ENCODE results near the gene CLASP1.
A peak's percentile ranks its signal among the peaks of the same experiment; 100 is the strongest.
"Not testable (repeated sequence)": the region's sequence is repeated elsewhere in the genome, so short reads cannot be mapped to it uniquely, and the experiment has no call there.

CLASP1 gene

DNA sequence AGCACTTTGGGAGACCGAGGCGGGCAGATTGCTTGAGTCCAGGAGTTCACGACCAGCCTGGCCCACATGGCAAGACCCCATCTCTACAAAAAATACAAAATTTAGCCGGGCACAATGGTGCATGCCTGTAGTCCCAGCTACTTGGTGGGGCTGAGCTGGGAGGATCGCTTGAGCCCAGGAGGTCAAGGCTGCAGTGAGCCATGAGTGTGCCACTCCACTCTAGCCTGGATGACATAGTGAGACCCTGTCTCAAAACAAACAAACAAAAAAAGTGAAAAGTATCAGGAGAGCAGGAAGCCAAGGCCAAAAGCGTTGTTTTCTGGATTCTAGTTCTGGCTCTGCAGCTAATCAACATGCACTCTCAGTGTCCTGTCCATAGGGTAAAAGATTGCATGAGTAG lies 10.7 kb upstream of the CLASP1 start:
- no peak for DNase-seq

DNA sequence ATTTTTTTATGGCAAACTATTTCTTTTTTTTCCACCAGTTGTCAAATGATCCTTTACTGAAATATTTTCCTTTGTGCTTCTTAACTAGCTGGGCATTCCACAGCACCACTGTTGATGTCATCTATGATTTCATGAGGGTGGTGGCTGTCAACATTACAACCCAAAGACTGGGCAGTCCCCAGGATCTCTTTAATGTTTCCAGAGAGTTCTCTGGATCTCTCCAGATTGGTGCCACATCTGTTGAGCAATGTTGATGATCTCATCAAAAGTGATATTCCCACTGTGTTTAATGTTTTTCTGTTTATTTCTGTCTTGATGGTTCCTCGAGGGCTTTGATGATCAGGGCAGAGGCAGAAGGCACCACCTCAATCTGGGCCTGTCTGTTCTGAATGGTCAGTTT lies 9.1 kb upstream of the CLASP1 start:
- not testable (repeated sequence) for DNase-seq

DNA sequence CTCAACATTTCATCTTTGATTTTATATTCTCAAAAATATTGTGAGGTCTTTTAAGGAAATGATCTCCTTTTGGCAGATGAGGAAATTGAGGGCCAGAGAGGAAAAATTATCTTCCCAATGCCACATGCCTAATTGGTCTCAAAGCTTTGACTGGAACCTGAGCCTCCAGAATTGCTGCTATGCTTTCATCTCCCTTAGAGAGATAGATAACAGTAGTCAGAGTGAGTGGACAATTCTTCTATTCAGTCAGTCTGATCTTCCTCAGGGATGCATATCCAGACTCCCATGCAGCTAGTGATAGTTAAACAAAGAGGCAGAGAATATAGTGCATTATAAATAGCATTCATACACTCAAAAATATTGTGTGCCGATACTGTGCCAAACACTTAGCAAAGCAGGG lies 3.8 kb upstream of the CLASP1 start:
- DNase-seq = no peak

DNA sequence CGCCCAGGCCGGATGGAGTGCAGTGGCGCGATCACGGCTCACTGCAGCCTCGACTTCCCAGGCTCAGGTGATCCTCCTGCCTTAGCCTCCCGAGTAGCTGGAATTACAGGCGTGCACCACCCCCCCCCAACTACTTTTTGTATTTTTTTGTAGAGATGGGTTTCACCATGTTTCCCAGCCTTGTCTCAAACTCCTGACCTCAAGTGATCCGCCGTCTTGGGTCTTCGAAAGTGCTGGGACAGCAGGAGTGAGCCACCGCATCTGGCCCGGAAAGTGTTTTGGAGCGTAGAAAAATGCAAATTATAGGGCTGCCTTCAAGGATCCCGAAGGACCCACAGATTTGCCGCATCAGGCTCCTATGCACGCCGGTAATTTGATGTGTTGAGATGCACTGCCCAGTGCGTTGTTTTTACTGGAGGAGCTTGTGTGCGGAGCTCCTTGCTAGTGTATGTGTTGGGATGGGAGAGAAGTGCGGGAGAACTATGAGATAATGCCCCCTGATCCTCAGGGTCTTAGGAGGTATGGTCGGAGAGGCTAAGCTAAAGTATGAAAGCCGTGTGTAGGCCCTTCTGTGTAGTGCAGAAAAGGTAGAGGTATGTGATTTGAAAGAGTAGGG lies 1.2 kb upstream of the CLASP1 start:
- no peak for DNase-seq

DNA sequence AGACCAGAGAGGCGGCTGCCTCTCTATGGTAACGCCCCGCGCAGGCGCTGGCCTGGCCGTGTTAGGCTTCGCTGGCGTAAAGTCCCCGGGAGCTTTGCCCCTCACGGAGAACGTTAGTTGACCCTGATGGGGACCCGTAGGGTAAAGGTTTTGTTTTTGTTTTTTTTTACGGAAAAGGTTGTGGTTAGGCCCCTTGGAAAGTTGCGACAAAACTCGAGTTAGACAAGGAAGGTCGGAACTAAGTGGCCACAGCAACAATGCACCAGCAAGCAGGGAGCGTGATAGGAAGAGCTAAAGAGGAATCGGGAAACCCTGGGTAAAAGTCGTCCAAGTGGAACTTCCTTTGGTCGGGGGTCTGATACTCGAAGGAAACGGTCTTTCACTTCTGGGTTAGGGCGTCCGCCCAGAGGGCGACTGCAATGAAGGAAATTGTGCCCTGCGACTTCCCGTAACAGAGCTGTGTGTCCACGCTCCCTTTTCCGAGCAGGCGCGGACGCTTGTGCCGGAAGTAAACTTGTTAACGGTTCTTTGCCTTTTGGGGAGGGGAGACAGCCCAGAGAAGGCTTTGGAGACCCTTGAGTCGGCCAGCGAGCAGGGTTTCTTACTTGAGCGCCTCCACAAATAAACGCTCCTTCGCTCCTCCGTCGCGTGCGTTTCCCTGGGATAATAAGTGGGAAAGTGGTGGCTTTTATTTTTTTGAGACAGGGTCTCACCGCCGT lies 493 bp upstream of the CLASP1 start:
- peak; percentile 95 for DNase-seq

DNA sequence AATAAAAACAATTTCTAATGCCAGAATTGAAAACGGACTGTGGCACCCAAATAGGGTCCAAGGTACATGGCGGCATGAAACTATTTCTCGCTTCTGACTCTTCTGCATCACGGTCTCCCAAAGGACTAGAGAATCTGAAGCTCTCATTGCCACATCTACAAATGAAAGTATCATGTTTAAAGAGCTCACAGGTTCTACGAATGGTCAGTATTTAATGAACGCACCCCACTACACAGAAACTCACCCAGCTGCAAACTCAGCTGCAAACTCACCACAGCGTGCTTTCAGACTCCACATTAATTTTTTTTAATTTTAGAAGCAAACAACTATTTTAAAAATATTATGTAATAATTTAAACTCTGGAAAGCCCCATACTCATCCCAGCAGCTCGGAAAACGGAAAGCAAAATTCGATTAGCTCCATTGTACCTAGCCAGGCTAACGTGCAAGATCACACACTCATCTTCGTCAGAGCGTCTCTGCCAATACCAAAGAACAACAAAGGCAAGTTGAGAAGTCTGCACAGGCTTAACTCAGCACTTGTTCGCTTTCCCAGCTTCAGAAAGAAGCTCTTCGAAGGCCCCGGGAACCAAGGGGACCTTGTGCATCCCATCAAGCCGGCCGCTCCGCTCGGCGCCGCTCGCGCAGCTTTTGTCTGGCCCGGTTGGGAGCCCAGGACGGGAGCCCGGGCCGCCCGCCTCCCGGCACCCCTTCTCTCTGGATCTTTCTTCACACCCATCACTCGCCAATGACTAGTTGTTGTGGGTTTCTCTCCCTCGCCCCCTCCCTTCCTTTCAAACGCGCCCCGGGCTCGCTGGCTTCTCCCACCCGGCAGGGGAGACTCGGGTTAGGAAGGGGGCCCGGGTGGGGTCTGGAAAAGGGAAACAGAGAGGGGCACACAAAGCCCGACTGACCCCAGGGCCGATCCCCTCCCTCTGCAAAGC lies 785 bp downstream of the CLASP1 start:
- no peak for DNase-seq

DNA sequence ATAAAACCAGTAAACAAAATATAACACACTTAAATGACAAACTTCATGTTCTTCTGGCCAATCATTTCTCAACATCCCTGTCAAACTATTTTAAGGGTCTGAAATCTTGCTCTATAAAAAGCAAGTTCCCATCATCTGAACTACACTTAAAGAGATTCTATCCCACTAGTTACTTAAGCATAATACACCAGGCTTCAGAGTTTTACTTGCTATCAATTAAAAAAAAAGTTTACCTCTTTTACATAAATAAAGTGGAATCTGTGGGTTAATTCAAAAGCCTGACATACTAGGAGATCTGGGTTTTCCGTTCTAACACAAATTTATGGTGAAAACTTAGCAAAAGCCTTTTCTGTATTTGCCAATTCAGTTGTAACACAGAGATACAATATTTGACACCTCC lies 1.9 kb downstream of the CLASP1 start:
- no peak for DNase-seq

DNA sequence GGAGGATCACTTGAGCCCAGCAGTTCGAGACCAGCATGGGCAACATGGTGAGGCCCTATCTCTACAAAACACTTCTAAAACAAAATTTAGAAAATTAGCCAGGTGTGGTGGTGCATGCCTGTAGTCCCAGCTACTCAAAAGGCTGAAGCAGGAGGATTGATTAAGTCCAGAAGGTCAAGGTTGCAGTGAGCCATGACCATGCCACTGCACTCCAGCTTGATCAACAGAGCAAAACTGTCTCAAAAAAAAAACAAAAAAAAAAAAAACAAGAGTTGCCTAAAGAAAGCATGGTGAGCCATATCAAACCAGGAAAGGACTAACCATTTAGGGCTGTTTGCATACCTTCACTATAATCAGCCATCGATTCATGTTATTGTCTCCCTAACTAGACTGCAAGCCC lies 4.5 kb downstream of the CLASP1 start:
- no peak for DNase-seq

DNA sequence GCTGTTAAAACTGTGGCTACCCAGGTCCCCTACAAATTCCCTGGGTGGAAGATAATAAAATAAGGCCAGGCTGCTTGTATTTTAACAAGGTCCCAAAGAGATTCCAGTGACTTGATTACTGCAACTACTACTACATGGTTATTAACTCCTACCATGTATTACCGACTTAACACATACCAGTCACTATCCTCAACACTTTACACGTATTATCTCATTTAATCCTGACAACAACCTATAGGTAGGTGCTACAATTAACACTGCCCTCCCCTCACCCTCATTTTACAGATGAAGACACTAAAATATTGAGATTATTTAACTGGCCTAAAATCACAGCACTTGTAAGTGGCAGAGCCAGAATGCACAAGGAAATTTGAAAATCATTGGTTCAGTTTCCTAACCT lies 5.4 kb downstream of the CLASP1 start:
- DNase-seq = no peak

DNA sequence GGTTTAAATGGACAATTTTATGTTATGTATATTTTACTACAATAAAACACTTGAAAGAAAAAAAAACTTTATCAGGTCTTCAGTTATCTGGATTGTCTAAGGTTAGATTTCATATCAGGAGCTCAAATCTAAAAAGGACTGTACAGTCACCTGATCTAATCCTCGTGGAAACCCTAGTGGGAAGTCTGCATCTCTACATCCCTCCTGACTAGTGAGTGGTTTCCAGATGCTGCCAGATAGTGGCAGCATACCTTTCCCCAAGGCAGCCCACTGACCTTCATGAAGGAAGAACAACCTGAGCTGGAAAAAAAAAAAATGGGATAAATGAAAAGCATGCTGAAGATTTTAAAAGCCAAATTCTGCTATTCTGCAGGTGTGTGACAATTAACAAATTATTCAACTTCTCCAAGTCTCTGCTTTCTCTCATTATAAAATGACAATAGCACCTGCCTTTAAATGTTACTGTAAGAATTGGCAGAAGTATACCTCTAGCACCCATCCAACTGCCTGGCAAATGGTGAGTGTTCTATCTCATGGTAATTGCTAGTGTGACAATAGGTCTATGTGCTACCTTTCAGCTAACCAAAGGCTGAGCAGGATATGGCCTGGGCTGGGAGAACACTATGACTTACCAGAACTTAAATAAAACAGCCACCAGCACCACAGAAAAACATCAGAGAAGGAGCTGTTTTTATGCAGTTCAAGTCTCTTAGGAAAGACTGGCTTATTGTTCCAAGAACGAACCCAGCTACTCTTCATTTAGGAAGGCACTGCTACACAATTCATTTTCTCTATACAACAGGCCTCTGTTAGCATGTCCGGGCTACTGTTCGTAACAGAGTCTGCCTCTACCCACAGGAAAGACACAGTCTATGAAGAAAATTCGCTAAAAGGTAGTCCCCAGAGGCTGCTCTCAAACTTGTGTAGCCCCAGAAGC lies 8.6 kb downstream of the CLASP1 start:
- DNase-seq = no peak

DNA sequence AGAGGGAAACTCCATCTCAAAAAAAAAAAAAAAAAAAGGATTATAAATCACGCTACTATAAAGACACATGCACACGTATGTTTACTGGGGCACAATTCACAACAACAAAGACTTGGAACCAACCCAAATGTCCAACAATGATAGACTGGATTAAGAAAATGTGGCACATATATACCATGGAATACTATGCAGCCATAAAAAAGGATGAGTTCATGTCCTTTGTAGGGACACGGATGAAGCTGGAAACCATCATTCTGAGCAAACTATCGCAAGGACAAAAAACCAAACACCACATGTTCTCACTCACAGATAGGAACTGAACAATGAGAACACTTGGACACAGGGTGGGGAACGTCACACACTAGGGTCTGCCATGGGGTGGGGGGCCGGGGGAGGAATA lies 9.4 kb downstream of the CLASP1 start:
- not testable (repeated sequence) for DNase-seq

DNA sequence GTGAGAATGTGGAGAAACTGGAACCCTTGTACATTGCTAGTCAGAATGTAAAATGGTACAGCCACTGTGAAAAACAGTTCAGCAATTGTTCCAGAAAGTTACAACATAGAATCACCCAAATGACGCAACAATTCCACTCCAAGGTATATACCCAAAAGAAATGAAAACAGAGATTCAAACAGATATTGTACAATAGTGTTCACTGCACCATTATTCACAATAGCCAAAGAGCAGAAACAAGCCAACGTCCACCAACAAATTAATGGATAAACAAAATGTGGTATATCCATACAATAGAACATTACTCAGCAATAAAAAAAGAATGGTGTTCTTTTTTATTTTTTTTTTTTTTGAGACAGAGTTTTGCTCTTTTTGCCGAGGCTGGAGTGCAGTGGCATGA lies 10.9 kb downstream of the CLASP1 start:
- DNase-seq = no peak

DNA sequence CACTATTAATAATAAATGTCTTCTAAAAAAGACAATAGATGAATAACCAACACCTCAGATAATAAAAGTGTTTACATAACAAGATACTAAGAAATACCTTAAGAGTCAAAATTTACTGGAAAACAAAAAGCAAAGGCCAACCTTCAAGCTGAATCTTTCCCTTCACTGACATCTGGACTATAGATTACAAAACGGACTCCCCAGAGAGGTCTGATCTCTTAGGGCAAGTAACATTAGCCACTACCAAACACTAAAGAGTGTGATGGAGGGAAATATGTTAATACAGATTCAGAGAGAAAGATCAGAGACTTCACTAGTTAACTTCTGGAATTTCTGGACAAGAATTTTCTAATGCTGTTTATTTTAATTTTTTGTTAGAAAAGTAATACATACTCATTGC lies 13.9 kb downstream of the CLASP1 start:
- no peak for DNase-seq

DNA sequence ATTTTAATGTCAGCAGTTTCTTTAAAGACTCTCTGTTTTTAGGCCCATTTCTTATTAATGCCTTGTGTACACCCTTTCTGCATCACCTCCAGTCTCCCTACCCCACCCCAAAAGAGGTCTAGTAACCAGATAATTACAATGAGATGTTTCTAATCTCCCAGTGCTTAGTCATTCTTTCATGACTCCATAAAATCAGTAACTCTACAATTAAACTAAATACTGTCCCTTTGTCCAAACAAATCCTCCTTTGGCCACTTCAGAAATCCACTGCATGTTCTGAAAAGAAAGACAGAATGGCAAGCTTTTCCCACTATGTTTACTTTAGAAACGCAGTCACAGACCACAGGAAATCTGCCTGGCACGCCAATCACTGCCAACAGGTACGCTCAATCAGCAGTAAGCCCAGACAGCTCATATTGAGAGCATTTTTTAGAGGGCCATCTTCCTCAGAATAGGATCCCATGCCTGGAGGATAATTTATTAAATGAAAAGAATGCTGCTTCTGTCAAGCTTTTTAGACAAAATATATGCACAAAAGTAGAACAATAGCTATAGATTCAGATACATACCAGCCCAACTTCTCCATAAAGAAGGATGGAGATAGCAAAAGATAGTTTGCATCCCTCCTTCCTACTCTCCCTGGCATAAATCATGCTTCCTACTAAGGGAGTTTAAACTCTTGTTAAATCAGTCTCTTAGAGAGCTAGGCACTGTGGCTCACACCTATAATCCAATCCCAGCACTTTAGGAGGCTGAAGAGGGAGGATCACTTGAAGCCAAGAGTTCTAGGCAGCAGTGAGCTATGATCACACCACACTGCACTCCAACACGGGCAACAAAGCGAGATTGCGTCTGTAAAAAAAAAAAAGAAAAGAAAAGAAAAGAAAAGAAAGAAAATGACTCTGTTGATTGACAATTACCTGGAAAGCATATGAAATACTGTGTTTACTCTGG lies 14.6 kb downstream of the CLASP1 start:
- no peak for DNase-seq

DNA sequence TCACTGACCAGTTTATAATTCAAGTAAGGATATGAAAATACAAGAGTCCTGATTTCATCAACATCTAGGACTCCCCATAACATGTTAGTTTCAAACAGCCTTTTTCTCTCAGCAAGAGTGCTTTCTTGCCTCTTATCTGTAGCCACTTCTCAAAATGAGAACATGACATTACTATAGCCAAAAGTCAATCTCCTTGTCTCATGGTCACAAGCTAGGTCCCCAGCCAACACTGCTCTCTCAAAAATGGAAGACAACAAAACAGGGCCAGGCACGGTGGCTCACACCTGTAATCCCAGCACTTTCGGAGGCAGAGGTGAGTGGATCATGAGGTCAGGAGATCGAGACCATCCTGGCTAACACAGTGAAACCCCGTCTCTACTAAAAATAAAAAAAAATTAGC lies 15.8 kb downstream of the CLASP1 start:
- no peak for DNase-seq

DNA sequence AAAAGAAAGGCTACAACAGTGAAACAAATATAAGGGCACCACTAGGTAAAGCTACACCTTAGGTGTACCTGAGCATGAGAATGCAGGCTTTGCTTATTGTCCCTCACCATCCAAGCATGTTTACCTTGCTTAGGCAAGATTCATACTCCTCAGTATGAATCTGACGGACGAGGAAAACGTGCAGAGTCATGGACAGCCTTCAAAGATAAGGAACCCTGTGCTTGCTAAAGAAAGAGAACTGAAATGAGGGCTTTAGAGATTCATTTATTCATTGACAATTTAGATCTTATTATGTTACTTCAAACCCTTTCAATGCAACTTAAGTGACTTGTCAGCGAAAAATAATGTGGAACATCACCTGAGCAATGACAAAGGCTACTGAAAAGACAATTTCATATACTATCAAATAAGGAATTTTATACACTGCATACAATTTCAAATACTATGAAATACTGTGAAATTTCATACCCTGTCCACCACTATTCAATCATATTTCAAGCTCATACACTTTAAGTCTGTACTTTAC lies 21.7 kb downstream of the CLASP1 start:
- no peak for DNase-seq

DNA sequence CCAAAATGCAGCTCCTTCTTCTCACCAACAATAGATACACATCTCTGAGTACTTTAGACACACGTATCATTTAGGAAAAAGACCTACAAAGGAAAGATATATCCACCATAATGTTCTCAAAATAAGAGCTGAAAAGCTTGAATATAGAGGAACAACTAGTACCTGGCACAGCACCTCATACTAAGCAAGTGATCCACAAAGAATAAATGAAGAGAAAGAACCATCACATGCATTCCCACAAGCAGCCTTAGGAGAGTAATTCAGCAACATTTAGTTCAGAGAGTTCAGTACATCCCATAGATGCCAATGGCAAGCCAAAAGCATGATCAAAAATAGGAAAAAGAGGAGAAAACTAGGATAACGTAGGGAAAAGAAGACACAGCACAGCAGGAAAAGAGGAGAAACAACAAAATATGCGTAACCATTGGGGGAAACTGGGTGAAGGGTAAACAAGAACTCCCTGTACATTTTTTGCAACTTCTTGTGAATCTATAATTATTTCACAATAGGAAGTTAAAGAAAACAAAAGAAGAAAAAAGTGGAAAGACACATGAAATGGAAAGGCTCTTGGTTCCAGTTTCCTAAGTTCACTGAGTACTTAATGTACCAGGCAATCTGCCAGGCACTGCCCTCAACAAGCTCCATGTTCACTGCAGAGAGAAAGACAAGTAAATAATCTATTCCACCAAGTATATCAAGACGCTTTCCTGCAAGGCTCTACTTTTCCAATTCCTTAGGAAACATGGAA lies 22.3 kb downstream of the CLASP1 start:
- DNase-seq = no peak

DNA sequence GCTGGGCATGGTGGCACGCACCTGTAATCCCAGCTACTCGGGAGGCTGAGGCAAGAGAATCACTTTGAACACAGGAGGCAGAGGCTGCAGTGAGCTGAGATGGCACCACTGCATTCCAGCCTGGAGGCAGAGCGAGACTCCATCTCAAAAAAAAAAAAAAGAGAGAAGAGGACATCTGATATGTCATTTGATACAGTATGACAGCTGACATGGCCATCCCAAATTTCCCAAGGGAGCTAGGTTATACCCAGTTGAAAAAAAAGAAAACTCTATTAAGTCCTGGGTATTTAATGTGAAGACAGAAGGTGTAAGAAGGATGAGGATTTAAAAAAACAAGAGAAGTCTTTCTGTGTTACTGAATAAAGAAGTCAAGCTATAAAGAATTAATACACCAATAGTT lies 23.3 kb downstream of the CLASP1 start:
- no peak for DNase-seq

DNA sequence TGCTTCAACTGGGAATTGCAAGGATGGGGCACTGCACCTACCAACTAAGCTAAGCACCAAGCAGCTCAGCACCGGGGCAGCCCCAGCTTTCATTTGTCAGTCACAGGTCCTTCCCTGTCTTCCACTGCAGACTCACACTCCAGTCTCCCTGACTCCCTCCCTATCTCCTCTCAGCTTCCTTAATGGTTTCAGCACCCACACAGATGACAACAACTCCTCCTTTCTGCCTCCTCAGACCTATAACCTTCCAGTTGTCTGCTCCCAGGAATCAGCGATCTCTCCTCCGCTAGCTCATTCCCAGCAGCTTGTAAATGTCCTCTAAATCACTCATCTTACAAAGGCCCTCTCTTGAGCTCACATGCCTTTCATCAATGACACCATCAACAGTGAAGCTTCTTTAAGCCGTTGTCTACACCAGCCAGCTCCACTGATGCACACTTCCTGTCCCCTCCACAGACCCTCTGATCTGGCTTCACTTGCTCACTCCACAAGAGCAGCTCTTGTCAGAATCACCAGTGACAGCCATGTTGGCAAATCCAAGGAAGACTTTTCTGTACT lies 32.1 kb downstream of the CLASP1 start:
- DNase-seq = no peak

DNA sequence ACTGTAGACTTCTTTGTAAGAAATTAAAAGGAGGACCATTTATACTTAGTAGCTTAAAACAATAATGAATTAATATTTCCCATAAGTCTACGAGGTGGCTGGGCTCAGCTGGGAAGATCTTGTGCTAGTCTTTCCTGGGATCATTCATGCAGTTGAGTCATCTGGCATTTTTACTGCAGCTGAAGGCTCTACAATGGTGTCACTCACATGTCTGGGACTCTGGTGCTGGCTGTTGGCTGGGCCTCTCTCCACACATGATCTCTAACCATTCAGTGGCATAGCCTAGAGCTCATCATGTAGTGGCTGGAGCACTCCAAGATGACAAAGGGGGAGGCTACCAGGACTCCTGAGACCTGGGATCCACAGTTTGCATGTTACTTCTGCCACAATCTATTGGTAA lies 35.5 kb downstream of the CLASP1 start:
- DNase-seq = no peak
